SK-N-SH (cell line): ENCODE data around the gene CBFA2T3. TPM values are rescaled to one million over a fixed set of nuclear protein-coding genes. Genes with fewer than 3 reads are reported as not detected.

Experiments
- CTCF ChIA-PET: fragments of 300-600, 350-600 bp; formaldehyde crosslinking; extraction: SDS; loops from one replicate; lab custom pipeline; 2021; lab: Yijun Ruan, JAX
- POLR2A ChIA-PET: fragments of 350-600 bp; sonication (Branson Sonifier 250); formaldehyde crosslinking; extraction: SDS; loops from one replicate; lab custom pipeline; 2020; ENCODE audit warnings: antibody characterized with exemption, inconsistent platforms; lab: Yijun Ruan, JAX
- DNase-seq: peaks from one replicate; pipeline ENCODE4 v3.0.0; 2012
- H2AFZ ChIP-seq: fragments of 200-600 bp; sonication (generic); 2 replicates; pipeline ENCODE4 v1.8.1; 2016; ENCODE audit warnings: antibody characterized with exemption, mild to moderate bottlenecking, low read depth
- H3F3A ChIP-seq: fragments of 200-600 bp; sonication (generic); replicated peaks from 2 replicates; pipeline ENCODE3; 2016; ENCODE audit warnings: antibody characterized with exemption, mild to moderate bottlenecking; ENCODE audit not compliant: insufficient read depth
- H3K27ac ChIP-seq, 2 experiments: fragments of 200-500 bp in 1 of 2; fragments of 200-600 bp in 1 of 2; sonication (Bioruptor generic) in 1 of 2; sonication (generic), shearing (Covaris generic) in 1 of 2; 2 replicates each; pipeline versions ENCODE4 v1.5.1 to v1.6.1; 2014 to 2016; ENCODE audit warnings: low read depth in 2 of 2, inconsistent platforms in 1 of 2, low read length in 1 of 2, mild to moderate bottlenecking in 1 of 2, mixed read lengths in 1 of 2
- H3K27me3 ChIP-seq: fragments of 200-600 bp; sonication (generic), shearing (Covaris generic); 2 replicates; pipeline ENCODE4 v1.6.1; 2016; ENCODE audit warnings: mixed run types; ENCODE audit not compliant: insufficient read depth
- H3K36me3 ChIP-seq, 2 experiments: fragments of 200-500 bp in 1 of 2; fragments of 200-600 bp in 1 of 2; sonication (Bioruptor generic) in 1 of 2; sonication (generic) in 1 of 2; replicated peaks in 1 of 2; 2 replicates each; pipeline versions ENCODE3 to v1.5.1; 2014 to 2016; ENCODE audit warnings: low read length in 1 of 2, mild to moderate bottlenecking in 1 of 2; ENCODE audit not compliant: insufficient read depth in 2 of 2, control insufficient read depth in 1 of 2
- H3K4me1 ChIP-seq, 2 experiments: fragments of 200-500 bp in 1 of 2; fragments of 200-600 bp in 1 of 2; sonication (Bioruptor generic) in 1 of 2; sonication (generic), shearing (Covaris generic) in 1 of 2; 2 replicates each; pipeline versions ENCODE4 v1.5.1 to v1.6.1; 2014 to 2016; ENCODE audit warnings: low read depth in 1 of 2, low read length in 1 of 2, mixed run types in 1 of 2; ENCODE audit not compliant: insufficient read depth in 2 of 2, control insufficient read depth in 1 of 2
- H3K4me2 ChIP-seq: fragments of 200-600 bp; sonication (generic), shearing (Covaris generic); 2 replicates; pipeline ENCODE4 v1.6.1; 2017; ENCODE audit warnings: mixed run types
- H3K4me3 ChIP-seq, 2 experiments: fragments of 200-500 bp in 1 of 2; fragments of 200-600 bp in 1 of 2; sonication (Bioruptor generic) in 1 of 2; sonication (generic), shearing (Covaris generic) in 1 of 2; 2 replicates each; pipeline versions ENCODE4 v1.5.1 to v1.8.1; 2014 to 2016; ENCODE audit warnings: low read depth in 2 of 2, inconsistent platforms in 1 of 2, low read length in 1 of 2, mild to moderate bottlenecking in 1 of 2, mixed read lengths in 1 of 2, moderate library complexity in 1 of 2
- H3K79me2 ChIP-seq: fragments of 200-600 bp; sonication (generic); 2 replicates; pipeline ENCODE4 v1.8.1; 2017; ENCODE audit warnings: mild to moderate bottlenecking; ENCODE audit not compliant: insufficient read depth
- H3K9ac ChIP-seq: fragments of 200-600 bp; sonication (generic); 2 replicates; pipeline ENCODE4 v1.6.1; 2017; ENCODE audit warnings: mixed run types
- H3K9me2 ChIP-seq: fragments of 200-600 bp; sonication (generic); 2 replicates; pipeline ENCODE4 v1.6.1; 2017; ENCODE audit warnings: mixed run types
- H3K9me3 ChIP-seq: fragments of 200-600 bp; sonication (generic); 2 replicates; pipeline ENCODE4 v1.6.1; 2017; ENCODE audit warnings: mixed run types, mild to moderate bottlenecking, moderate library complexity
- H4K20me1 ChIP-seq: fragments of 200-600 bp; sonication (generic); 2 replicates; pipeline ENCODE4 v1.6.1; 2017; ENCODE audit warnings: mild to moderate bottlenecking, mixed run types; ENCODE audit not compliant: insufficient read depth
- ELF1 ChIP-seq: IDR thresholded peaks from 2 replicates; pipeline ENCODE4 v1.4.0; 2012
- FOSL2 ChIP-seq: IDR thresholded peaks from 2 replicates; pipeline ENCODE4 v1.4.0; 2012; ENCODE audit warnings: low read depth, mild to moderate bottlenecking, moderate library complexity, borderline replicate concordance
- IRF3 ChIP-seq: fragments of 150-350 bp; IDR thresholded peaks from 2 replicates; pipeline ENCODE4 v1.6.1; 2016; ENCODE audit warnings: mild to moderate bottlenecking, low read depth, low read length
- MXI1 ChIP-seq: IDR thresholded peaks from 2 replicates; pipeline ENCODE4 v1.6.1; 2012; ENCODE audit warnings: mild to moderate bottlenecking, low read depth, low read length, improper control_type of control experiment
- NFIC ChIP-seq: IDR thresholded peaks from 2 replicates; pipeline ENCODE4 v1.4.0; 2012; ENCODE audit warnings: borderline replicate concordance
- POLR2AphosphoS5 ChIP-seq: IDR thresholded peaks from 2 replicates; pipeline ENCODE4 v1.6.1; 2012; ENCODE audit warnings: low read depth, low read length
- RAD21 ChIP-seq: IDR thresholded peaks from 2 replicates; pipeline ENCODE4 v1.6.1; 2012; ENCODE audit warnings: mild to moderate bottlenecking, low read length
- TCF12 ChIP-seq: IDR thresholded peaks from 2 replicates; pipeline ENCODE4 v1.4.0; 2012
- USF1 ChIP-seq: IDR thresholded peaks from 2 replicates; pipeline ENCODE4 v1.4.0; 2012; ENCODE audit warnings: low read depth, borderline replicate concordance
- WGBS: methylation state at CpG from one replicate; pipeline ENCODE4 v1.1.6; 2017; ENCODE audit warnings: low lambda C conversion rate; 5-methylcytosine and 5-hydroxymethylcytosine counted together
- polyA plus RNA-seq, 3 experiments: library from polyadenylated mRNA; depleted of rRNA; stranded (reverse); fragments of >200 nt; gene quantifications; 2 replicates each; pipeline ENCODE4 v1.2.3, GENCODE V29; 2012
- TF ChIP-seq, protein P1 (sequence below): fragments of 200-600 bp; sonication (generic); IDR thresholded peaks from 2 replicates; pipeline ENCODE4 v1.6.1; 2017; ENCODE audit warnings: antibody characterized with exemption, mild to moderate bottlenecking, moderate library complexity

CBFA2T3 gene
- polyA plus RNA-seq, 1 of the 3 experiments (the other 2 are of a cell fraction): not detected

GRCh38 chr16:88925540-88925887, 51.5 kb downstream of the CBFA2T3 start (continued):
- TF ChIP-seq IRF3: no peak
- TF ChIP-seq, all 33 proteins: peak for 0

DNA sequence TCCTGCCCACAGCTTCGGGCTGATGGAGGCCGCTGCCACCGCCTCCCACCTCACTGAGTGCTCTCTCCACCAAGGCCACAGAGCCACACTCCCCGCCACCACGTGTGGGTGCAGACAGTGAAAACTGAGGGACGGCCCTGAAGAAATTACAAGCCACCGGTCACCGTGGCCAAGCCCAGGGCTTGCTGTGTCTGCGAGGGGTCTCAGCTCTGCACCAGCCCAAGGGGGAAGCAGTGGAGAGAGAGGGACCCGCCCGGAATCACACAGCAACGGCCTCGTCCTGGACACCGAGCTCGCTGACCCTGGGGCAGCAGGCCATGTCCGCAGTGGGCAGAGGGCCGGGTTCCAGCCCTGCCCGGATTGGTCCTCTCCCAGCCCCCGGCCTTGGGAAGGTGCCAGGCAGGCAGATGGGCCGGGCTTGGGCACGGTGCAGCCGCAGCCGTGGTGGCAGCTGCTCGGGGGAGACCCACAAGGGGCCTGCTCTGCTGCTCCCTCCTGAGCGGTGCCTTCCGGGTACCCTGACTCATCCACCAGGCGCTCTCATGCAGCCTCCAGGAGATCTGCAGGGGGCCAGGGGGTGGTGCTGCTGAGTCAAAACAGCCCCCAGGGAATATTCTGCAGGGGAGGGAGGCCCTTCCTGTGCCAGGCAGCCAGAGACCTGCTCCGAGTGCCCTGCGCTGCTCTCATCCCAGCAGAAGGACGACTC, 52.0 kb downstream of the CBFA2T3 start:
- H3K4me3 ChIP-seq: peak overlapping the region in 1 of 2 experiments; percentile 39; a peak in 1 of 4 replicates
- H2AFZ ChIP-seq: 0 out of 2 replicates have a peak overlapping the region, but pooled peaks have one; percentile 16
- no peaks in the 10 kb centered on the region for H3K79me2 ChIP-seq
- H3F3A ChIP-seq: no peaks in the 10 kb centered on the region
- no peaks in the 10 kb centered on the region for H3K9me2 ChIP-seq
- peaks cover 42% of the 10 kb centered on the region for H3K27me3 ChIP-seq
- H3K4me1 ChIP-seq: peaks cover 18 to 35% of the 10 kb centered on the region in 2 experiments; a peak in 3 of 4 replicates
- H3K9ac ChIP-seq: no peak overlapping the region
- no peaks in the 10 kb centered on the region for H3K36me3 ChIP-seq
- H3K4me2 ChIP-seq: peak overlapping the region; percentile 69
- 18% methylated on average over 16 of the region's 30 CpGs for WGBS
- ChIA-PET CTCF (interaction anchor here (0.5 to 3.8 kb wide), 5 partner anchors 16 to 291 kb away, joined by 3 to 18 read pairs (median 4); no protein-coding TSS in a partner anchor), POLR2A (no interaction called here)
- H3K27ac ChIP-seq: no peak overlapping the region
- no peaks in the 10 kb centered on the region for H3K9me3 ChIP-seq
- DNase-seq: peak; percentile 80
- TF ChIP-seq POLR2AphosphoS5 (no peak), RAD21 (peak; percentile 19; the same call in 1 of the 2 replicates), ELF1 (peak; percentile 78), USF1 (0 out of 2 replicates have a peak, but pooled peaks have one; percentile 13), FOSL2 (peak; percentile 66; the same call in 1 of the 2 replicates), MXI1 (no peak), NFIC (peak; percentile 58), TCF12 (peak; percentile 63)
- TF ChIP-seq, protein P1, sequence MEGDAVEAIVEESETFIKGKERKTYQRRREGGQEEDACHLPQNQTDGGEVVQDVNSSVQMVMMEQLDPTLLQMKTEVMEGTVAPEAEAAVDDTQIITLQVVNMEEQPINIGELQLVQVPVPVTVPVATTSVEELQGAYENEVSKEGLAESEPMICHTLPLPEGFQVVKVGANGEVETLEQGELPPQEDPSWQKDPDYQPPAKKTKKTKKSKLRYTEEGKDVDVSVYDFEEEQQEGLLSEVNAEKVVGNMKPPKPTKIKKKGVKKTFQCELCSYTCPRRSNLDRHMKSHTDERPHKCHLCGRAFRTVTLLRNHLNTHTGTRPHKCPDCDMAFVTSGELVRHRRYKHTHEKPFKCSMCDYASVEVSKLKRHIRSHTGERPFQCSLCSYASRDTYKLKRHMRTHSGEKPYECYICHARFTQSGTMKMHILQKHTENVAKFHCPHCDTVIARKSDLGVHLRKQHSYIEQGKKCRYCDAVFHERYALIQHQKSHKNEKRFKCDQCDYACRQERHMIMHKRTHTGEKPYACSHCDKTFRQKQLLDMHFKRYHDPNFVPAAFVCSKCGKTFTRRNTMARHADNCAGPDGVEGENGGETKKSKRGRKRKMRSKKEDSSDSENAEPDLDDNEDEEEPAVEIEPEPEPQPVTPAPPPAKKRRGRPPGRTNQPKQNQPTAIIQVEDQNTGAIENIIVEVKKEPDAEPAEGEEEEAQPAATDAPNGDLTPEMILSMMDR: peak; percentile 59
- no peaks in the 10 kb centered on the region for H4K20me1 ChIP-seq
